ENCODE data around the gene PTGES3L. TPM values are rescaled to one million over a fixed set of nuclear protein-coding genes. Genes with fewer than 3 reads are reported as not detected.

Gene PTGES3L
- total and polyA plus RNA-seq, 2 of the 13 experiments (the other 11 are each of a cell fraction or from before 2014, with no cell fraction given), result 1.2 to 2.9 TPM

- TF ChIP-seq HOXA9 (CRISPR knock-in tag; IDR thresholded peaks at IDR 0.05; ENCODE audit: borderline replicate concordance), result no peak
- TF ChIP-seq DBP (CRISPR knock-in tag; IDR thresholded peaks at IDR 0.05; ENCODE audit: not compliant biosample characterization), result no peak
- no peak for TF ChIP-seq ZNF160 (CRISPR knock-in tag; IDR thresholded peaks at IDR 0.05)
- no peak for TF ChIP-seq MBNL3 (CRISPR knock-in tag; conservative IDR thresholded peaks at IDR 0.05)
- TF ChIP-seq TBX2 (CRISPR knock-in tag; IDR thresholded peaks at IDR 0.05; ENCODE audit: borderline replicate concordance), result peak; percentile 75; the same call in 1 of the 2 replicates
- no peak for TF ChIP-seq GTF3A (CRISPR knock-in tag; conservative IDR thresholded peaks at IDR 0.05)
- no peak for TF ChIP-seq ZNF766 (CRISPR knock-in tag; IDR thresholded peaks at IDR 0.05; ENCODE audit: borderline replicate concordance)
- TF ChIP-seq SKIL (CRISPR knock-in tag; IDR thresholded peaks at IDR 0.05; ENCODE audit: borderline replicate concordance), result peak; percentile 61; the same call in 1 of the 2 replicates
- no peak for TF ChIP-seq MEF2D (CRISPR knock-in tag; IDR thresholded peaks at IDR 0.05)
- 0 out of 2 replicates have a peak, but pooled peaks have one; percentile 36 for TF ChIP-seq DMAP1 (CRISPR knock-in tag; IDR thresholded peaks at IDR 0.05)
- no peak for TF ChIP-seq TAF1 (CRISPR knock-in tag; IDR thresholded peaks at IDR 0.05)
- no peak for TF ChIP-seq SP1 (IDR thresholded peaks at IDR 0.05)
- TF ChIP-seq SP1 (CRISPR knock-in tag; IDR thresholded peaks at IDR 0.05), result no peak
- TF ChIP-seq ZFAT (CRISPR knock-in tag; conservative IDR thresholded peaks at IDR 0.05), result no peak
- no peak for TF ChIP-seq TBX3 (IDR thresholded peaks at IDR 0.05; ENCODE audit: borderline replicate concordance)
- TF ChIP-seq THRA (CRISPR knock-in tag; IDR thresholded peaks at IDR 0.05; ENCODE audit: borderline replicate concordance), result no peak
- TF ChIP-seq ZBTB42 (CRISPR knock-in tag; IDR thresholded peaks at IDR 0.05), result no peak
- no peak for TF ChIP-seq STAT6 (CRISPR knock-in tag; IDR thresholded peaks at IDR 0.05; ENCODE audit: borderline replicate concordance)
- no peak for TF ChIP-seq SYNCRIP (IDR thresholded peaks at IDR 0.05; ENCODE audit: insufficient read depth, low read depth, low read length)
- TF ChIP-seq GATAD2A (CRISPR knock-in tag; IDR thresholded peaks at IDR 0.05), result peak; percentile 39; the same call in 1 of the 2 replicates
- TF ChIP-seq ZNF773 (CRISPR knock-in tag; IDR thresholded peaks at IDR 0.05; ENCODE audit: borderline replicate concordance), result no peak
- TF ChIP-seq ZNF317 (CRISPR knock-in tag; IDR thresholded peaks at IDR 0.05), result no peak
- TF ChIP-seq MXD4 (CRISPR knock-in tag; IDR thresholded peaks at IDR 0.05), result 0 out of 2 replicates have a peak, but pooled peaks have one; percentile 45
- no peak for TF ChIP-seq ZNF546 (CRISPR knock-in tag; conservative IDR thresholded peaks at IDR 0.05)
- TF ChIP-seq ZBTB7B (CRISPR knock-in tag; IDR thresholded peaks at IDR 0.05), result no peak
- TF ChIP-seq ZFP82 (CRISPR knock-in tag; IDR thresholded peaks at IDR 0.05; ENCODE audit: borderline replicate concordance), result no peak
- TF ChIP-seq PHB2 (IDR thresholded peaks at IDR 0.05; ENCODE audit: partially characterized antibody), result no peak
Measured at GRCh38 chr17:42975265-42975664, 4.6 kb downstream of the PTGES3L start (continued).

All from HepG2 (cell line).